Left renal pelvis (tissue), 4 donors: ENCODE measurements around the gene BCL11A. TPM values are rescaled to one million over a fixed set of nuclear protein-coding genes. Genes with fewer than 3 reads are reported as not detected.

Source experiments
- DNase-seq, 4 donors: peaks; one replicate each; pipeline ENCODE4 v3.0.0-alpha.2; 2013; ENCODE audit warnings: low read depth in 4 of 4, low spot score in 3 of 4
- polyA plus RNA-seq, 4 donors: library from polyadenylated mRNA; unstranded; fragments of 120-200 nt; gene quantifications; one replicate each; pipeline ENCODE4 v1.2.1, GENCODE V29; 2013; ENCODE audit not compliant: insufficient read length in 4 of 4

BCL11A gene
- polyA plus RNA-seq, result 10 to 100 TPM in 3 of 4 donors, under 1 TPM in 1; 0.94 to 15.1 (median 13.2) TPM

- DNase-seq, result no peak
Measured at GRCh38 chr2:60553495-60554073, at the start of gene BCL11A. BCL11A (minus strand) TSS chr2:60553654; CDS start chr2:60553270, 384 bp downstream.

- no peak for DNase-seq
Measured at GRCh38 chr2:60602828-60603532, 49.5 kb upstream of the BCL11A start.

GRCh38 chr2:60602388-60602787 lies 48.9 kb upstream of the BCL11A start:
- no peak for DNase-seq

- DNase-seq, result no peak
Measured at GRCh38 chr2:60598271-60598670, 44.8 kb upstream of the BCL11A start.

GRCh38 chr2:60597346-60597745 lies 43.9 kb upstream of the BCL11A start:
- DNase-seq, result no peak

GRCh38 chr2:60596411-60596810 lies 43.0 kb upstream of the BCL11A start:
- no peak for DNase-seq

GRCh38 chr2:60595953-60596352 lies 42.5 kb upstream of the BCL11A start:
- DNase-seq, result no peak

- no peak for DNase-seq
Measured at GRCh38 chr2:60589104-60589503, 35.6 kb upstream of the BCL11A start.

- no peak for DNase-seq
Measured at GRCh38 chr2:60586081-60586480, 32.6 kb upstream of the BCL11A start.

- DNase-seq, result no peak
Measured at GRCh38 chr2:60585276-60585675, 31.8 kb upstream of the BCL11A start.

- no peak for DNase-seq
Measured at GRCh38 chr2:60583604-60584003, 30.1 kb upstream of the BCL11A start.

- DNase-seq, result peak in 1 of 4 donors; percentile 48
Measured at GRCh38 chr2:60581433-60582282, 28.2 kb upstream of the BCL11A start.

GRCh38 chr2:60577682-60578283 lies 24.3 kb upstream of the BCL11A start:
- no peak for DNase-seq

- no peak for DNase-seq
Measured at GRCh38 chr2:60573251-60573650, 19.8 kb upstream of the BCL11A start.

- DNase-seq, result no peak
Measured at GRCh38 chr2:60570251-60570650, 16.8 kb upstream of the BCL11A start.

GRCh38 chr2:60569680-60570111 lies 16.2 kb upstream of the BCL11A start:
- no peak for DNase-seq

GRCh38 chr2:60567919-60568768 lies 14.7 kb upstream of the BCL11A start:
- no peak for DNase-seq

GRCh38 chr2:60567096-60567495 lies 13.6 kb upstream of the BCL11A start:
- DNase-seq, result no peak

GRCh38 chr2:60565472-60565871 lies 12.0 kb upstream of the BCL11A start:
- DNase-seq, result no peak
